ENCODE results near the gene CTXND1. TPM values are rescaled to one million over a fixed set of nuclear protein-coding genes. Genes with fewer than 3 reads are reported as not detected.

CTXND1 gene
- total and polyA plus RNA-seq, 2 of the 8 experiments (the other 6 are each of a cell fraction or from before 2014, with no cell fraction given) = 0.03 TPM; not detected in 1

DNA sequence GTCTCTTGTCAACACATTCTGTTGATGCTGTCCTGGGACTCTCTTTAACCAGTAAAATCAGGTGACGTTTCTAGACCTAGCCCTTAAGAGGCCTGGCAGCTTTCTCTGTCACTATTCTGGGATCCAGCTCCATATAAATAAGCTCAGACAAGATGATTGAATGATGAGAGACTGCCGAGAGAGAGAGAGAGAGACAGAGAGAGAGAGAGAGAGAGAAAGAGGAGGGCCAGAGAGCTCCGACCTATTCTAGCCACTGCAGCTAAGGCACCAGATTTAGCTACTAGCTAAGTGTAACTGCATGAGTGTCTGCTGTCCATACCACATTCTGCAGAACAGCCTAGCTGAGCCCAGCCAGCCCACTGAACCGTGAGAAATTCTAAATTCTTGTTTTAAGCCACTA, 36.1 kb upstream of the CTXND1 start (continued):
- no peak for TF ChIP-seq TAF7 (optimal IDR thresholded peaks at IDR 0.05; ENCODE audit: borderline replicate concordance, low read depth, low read length)

All from H1 (cell line).